NCI-H446 treated with DMSO at 0.1 percent for 48 hours (cell line): ENCODE data around the gene DMBT1.

Source experiments
- DNase-seq: peaks from one replicate; lab custom pipeline; 2025; lab: John Stamatoyannopoulos, UW

DMBT1 gene

GRCh38 chr10:122671355-122671754 lies 110.8 kb downstream of the DMBT1 start:
- no peak for DNase-seq

- DNase-seq: no peak
These were observed 112.1 kb downstream of the DMBT1 start for GRCh38 chr10:122672655-122673054.

DNA sequence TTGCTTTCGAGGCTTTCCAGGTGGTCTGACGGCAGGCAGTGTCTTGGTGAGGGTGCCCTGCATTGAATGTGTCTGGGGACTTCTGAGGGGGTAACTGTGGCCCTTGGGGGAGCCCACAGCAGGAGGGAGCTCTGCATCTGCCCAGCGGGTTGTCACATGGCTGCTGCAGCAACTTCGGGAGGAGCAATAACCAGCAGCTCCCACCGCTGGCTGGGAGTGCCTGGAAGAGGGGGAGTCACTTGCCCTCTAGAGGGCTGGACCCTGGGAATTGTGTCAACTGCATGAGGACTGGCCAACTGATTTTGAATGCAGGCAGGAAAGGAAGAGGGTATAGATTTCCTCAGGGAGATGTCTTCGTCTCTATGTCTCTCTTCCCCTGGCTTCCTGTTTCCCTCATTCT lies 112.7 kb downstream of the DMBT1 start:
- no peak for DNase-seq

GRCh38 chr10:122673731-122674130 lies 113.2 kb downstream of the DMBT1 start:
- DNase-seq: no peak

- no peak for DNase-seq
These were observed 114.2 kb downstream of the DMBT1 start for GRCh38 chr10:122674781-122675180.

DNA sequence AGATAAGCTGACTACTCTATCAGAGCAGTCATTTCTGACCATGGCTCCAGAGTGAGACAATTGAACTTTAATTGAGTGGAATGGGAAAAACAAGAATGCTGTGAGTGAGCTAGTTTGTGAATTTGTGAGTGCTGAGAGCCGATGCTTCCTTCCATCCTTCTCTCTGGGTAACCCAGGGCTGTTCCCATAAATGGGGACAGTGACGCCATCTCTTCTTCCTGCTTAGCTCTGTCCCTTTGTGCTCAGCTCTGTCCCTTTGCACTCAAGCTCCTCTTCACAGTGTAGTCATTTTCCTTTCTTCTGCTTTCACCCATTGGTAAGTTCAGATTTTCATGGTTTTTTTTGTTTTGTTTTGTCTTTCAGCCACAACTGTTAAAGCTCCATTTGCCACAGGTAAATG lies 114.7 kb downstream of the DMBT1 start:
- DNase-seq: no peak

GRCh38 chr10:122678266-122678665 lies 117.7 kb downstream of the DMBT1 start:
- no peak for DNase-seq

GRCh38 chr10:122682522-122682921 lies 122.0 kb downstream of the DMBT1 start:
- no peak for DNase-seq

DNA sequence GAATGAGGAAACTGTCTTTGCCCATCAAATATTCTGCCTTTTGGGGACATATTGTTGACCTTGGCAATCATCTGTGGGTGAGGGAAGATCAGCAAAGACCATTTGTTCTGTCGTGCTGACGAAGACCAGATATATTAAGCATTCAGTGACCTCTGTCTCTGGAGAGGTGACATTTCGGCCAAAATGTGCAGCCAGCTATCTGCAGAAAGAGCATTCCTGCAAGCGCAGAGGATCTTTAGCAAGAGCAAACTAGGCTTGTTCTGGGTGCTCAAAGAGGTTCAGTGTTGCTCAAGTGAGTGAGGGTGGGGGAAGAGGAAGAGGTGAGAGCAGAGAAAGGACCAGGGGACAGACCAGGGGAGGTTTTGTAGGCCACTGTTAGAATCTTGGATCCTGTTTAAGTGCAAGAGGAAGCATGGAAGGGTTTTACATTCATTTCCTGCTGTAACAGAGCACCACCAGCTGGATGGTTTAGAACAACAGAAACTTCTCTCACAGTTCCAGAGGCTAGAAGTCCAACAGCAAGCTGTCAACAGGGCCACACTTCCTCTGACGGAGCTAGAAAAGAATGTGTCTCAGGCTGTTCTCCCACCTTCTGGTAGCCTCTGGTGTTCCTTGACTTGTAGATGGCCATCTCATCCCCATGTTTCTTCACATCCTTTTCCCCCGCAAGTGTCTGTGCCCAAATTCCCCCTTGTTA lies 127.9 kb downstream of the DMBT1 start:
- DNase-seq: no peak

- DNase-seq: no peak
These were observed 128.7 kb downstream of the DMBT1 start for GRCh38 chr10:122689146-122689820.

GRCh38 chr10:122692744-122693143 lies 132.2 kb downstream of the DMBT1 start:
- DNase-seq: no peak
